T47D (cell line): Measurements from ENCODE around the gene CCNY.

Source experiments
- DNase-seq, 2 experiments: peaks; one replicate each; pipeline versions ENCODE4 v3.0.0 to v3.0.0-alpha.2; 2011 to 2012; ENCODE audit warnings: low read depth in 1 of 2, low spot score in 1 of 2
- JUND ChIP-seq: IDR thresholded peaks from 2 replicates; pipeline ENCODE4 v1.6.1; 2012; ENCODE audit warnings: low read depth
- in situ Hi-C: cut with HindIII; loops from 2 replicates; pipeline ENCODE4 v1.10.0; 2016; ENCODE audit warnings: low sequenced_read_pairs, low pct_unique_long_range_greater_than_20kb

The CCNY gene

GRCh38 chr10:35369049-35369611 is 32.8 kb downstream of the CCNY start:
- in situ Hi-C loops = no loop called here
- TF ChIP-seq JUND = no peak
- no peak for DNase-seq

- TF ChIP-seq JUND = no peak
- no peak for DNase-seq
- in situ Hi-C loops = no loop called here
These were observed 35.4 kb downstream of the CCNY start for GRCh38 chr10:35371731-35372130.

- no peak for DNase-seq
These were observed 36.0 kb downstream of the CCNY start for GRCh38 chr10:35372329-35372728.

GRCh38 chr10:35375091-35375765 is 38.9 kb downstream of the CCNY start:
- DNase-seq = no peak
- in situ Hi-C loops = no loop called here
- TF ChIP-seq JUND = no peak

More at GRCh38 chr10:35372329-35372728, 36.0 kb downstream of the CCNY start:
- TF ChIP-seq JUND = no peak
- in situ Hi-C loops = no loop called here

GRCh38 chr10:35377050-35377728 is 40.9 kb downstream of the CCNY start:
- no peak for TF ChIP-seq JUND
- in situ Hi-C loops = no loop called here
- DNase-seq = no peak

- no peak for TF ChIP-seq JUND
- no peak for DNase-seq
- in situ Hi-C loops = no loop called here
These were observed 42.4 kb downstream of the CCNY start for GRCh38 chr10:35378541-35379210.

GRCh38 chr10:35379226-35380137 is 43.2 kb downstream of the CCNY start:
- in situ Hi-C loops = no loop called here
- TF ChIP-seq JUND = no peak
- peak in 1 of 2 experiments; percentile 29 for DNase-seq

- DNase-seq = no peak
- in situ Hi-C loops = no loop called here
- TF ChIP-seq JUND = no peak
These were observed 45.8 kb downstream of the CCNY start for GRCh38 chr10:35382096-35382495.

- in situ Hi-C loops = no loop called here
- TF ChIP-seq JUND = no peak
- no peak for DNase-seq
These were observed 48.1 kb downstream of the CCNY start for GRCh38 chr10:35384265-35384868.

GRCh38 chr10:35386594-35387174 is 50.4 kb downstream of the CCNY start:
- TF ChIP-seq JUND = no peak
- DNase-seq = peak in 1 of 2 experiments; percentile 55
- in situ Hi-C loops = no loop called here

- TF ChIP-seq JUND = no peak
- peak in 1 of 2 experiments; percentile 53 for DNase-seq
- in situ Hi-C loops = no loop called here
These were observed 51.5 kb downstream of the CCNY start for GRCh38 chr10:35387768-35388167.
